Measurements from ENCODE around the gene LITAF. TPM values are rescaled to one million over a fixed set of nuclear protein-coding genes. Genes with fewer than 3 reads are reported as not detected.

The LITAF gene
- total and polyA plus RNA-seq, 4 donors, result 5.2 to 65.2 (median 36.0) TPM

GRCh38 chr16:11530171-11530940 lies 56.4 kb downstream of the LITAF start:
- H3K27ac ChIP-seq (ENCODE audit: low read depth in 1 of 2, low read length in 2 of 2), result no peak overlapping the region
- H3K9me3 ChIP-seq (ENCODE audit: control insufficient read depth in 4 of 4, low read length in 3 of 4), result no peaks in the 10 kb centered on the region
- TF ChIP-seq ZBTB33 (IDR thresholded peaks at IDR 0.05) (no peak), HNF4G (IDR thresholded peaks at IDR 0.05) (no peak), RAD21 (IDR thresholded peaks at IDR 0.05) (no peak), EGR1 (IDR thresholded peaks at IDR 0.05; ENCODE audit: low read depth in 2 of 2) (no peak), ATF3 (IDR thresholded peaks at IDR 0.05) (no peak), JUND (IDR thresholded peaks at IDR 0.05) (no peak), RXRA (IDR thresholded peaks at IDR 0.05) (no peak), GABPA (IDR thresholded peaks at IDR 0.05 in 1 of 2, conservative IDR thresholded peaks at IDR 0.05 in 1 of 2) (no peak), NR2F2 (IDR thresholded peaks at IDR 0.05) (no peak), FOXA2 (IDR thresholded peaks at IDR 0.05) (no peak), FOXA1 (IDR thresholded peaks at IDR 0.05) (no peak), HNF4A (conservative IDR thresholded peaks at IDR 0.05) (no peak), SP1 (IDR thresholded peaks at IDR 0.05) (no peak)
- TF ChIP-seq, protein P1, sequence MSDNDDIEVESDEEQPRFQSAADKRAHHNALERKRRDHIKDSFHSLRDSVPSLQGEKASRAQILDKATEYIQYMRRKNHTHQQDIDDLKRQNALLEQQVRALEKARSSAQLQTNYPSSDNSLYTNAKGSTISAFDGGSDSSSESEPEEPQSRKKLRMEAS (IDR thresholded peaks at IDR 0.05), result no peak
- WGBS, result 88% methylated on average over 8 of the region's 8 CpGs
- H3K27me3 ChIP-seq (ENCODE audit: control insufficient read depth in 4 of 4, insufficient read depth in 4 of 4, low read length in 3 of 4), result no peaks in the 10 kb centered on the region
- DNase-seq (ENCODE audit: low spot score), result no peak
- H3K36me3 ChIP-seq (ENCODE audit: control insufficient read depth in 4 of 4, insufficient read depth in 3 of 4, low read depth in 1 of 4, low read length in 3 of 4), result no peaks in the 10 kb centered on the region
- no peak overlapping the region for H3K4me3 ChIP-seq (ENCODE audit: low read depth in 1 of 3, low read length in 3 of 3)
- peaks cover 3 to 18% (median 16%) of the 10 kb centered on the region in 4 donors for H3K4me1 ChIP-seq (ENCODE audit: control insufficient read depth in 4 of 4, insufficient read depth in 4 of 4, low read length in 3 of 4)
- H3K9ac ChIP-seq (ENCODE audit: low read depth in 1 of 2, low read length in 2 of 2), result no peak overlapping the region

GRCh38 chr16:11529285-11529684 lies 57.4 kb downstream of the LITAF start:
- H3K27me3 ChIP-seq (ENCODE audit: control insufficient read depth in 4 of 4, insufficient read depth in 4 of 4, low read length in 3 of 4), result no peaks in the 10 kb centered on the region
- no peak overlapping the region for H3K9ac ChIP-seq (ENCODE audit: low read depth in 1 of 2, low read length in 2 of 2)
- no peaks in the 10 kb centered on the region for H3K9me3 ChIP-seq (ENCODE audit: control insufficient read depth in 4 of 4, low read length in 3 of 4)
- H3K4me3 ChIP-seq (ENCODE audit: low read depth in 1 of 3, low read length in 3 of 3), result no peak overlapping the region
- no peak overlapping the region for H3K27ac ChIP-seq (ENCODE audit: low read depth in 1 of 2, low read length in 2 of 2)
- no peak for TF ChIP-seq GABPA (IDR thresholded peaks at IDR 0.05 in 1 of 2, conservative IDR thresholded peaks at IDR 0.05 in 1 of 2)
- no peak for TF ChIP-seq YY1 (IDR thresholded peaks at IDR 0.05)
- TF ChIP-seq RXRA (IDR thresholded peaks at IDR 0.05), result no peak
- no peak for TF ChIP-seq ATF3 (IDR thresholded peaks at IDR 0.05)
- no peak for TF ChIP-seq SP1 (IDR thresholded peaks at IDR 0.05)
- TF ChIP-seq, protein P1 (IDR thresholded peaks at IDR 0.05), result no peak
- TF ChIP-seq TAF1 (conservative IDR thresholded peaks at IDR 0.05), result no peak
- no peak for TF ChIP-seq FOXA1 (IDR thresholded peaks at IDR 0.05)
- TF ChIP-seq ZBTB33 (IDR thresholded peaks at IDR 0.05), result no peak
- TF ChIP-seq, protein P2, sequence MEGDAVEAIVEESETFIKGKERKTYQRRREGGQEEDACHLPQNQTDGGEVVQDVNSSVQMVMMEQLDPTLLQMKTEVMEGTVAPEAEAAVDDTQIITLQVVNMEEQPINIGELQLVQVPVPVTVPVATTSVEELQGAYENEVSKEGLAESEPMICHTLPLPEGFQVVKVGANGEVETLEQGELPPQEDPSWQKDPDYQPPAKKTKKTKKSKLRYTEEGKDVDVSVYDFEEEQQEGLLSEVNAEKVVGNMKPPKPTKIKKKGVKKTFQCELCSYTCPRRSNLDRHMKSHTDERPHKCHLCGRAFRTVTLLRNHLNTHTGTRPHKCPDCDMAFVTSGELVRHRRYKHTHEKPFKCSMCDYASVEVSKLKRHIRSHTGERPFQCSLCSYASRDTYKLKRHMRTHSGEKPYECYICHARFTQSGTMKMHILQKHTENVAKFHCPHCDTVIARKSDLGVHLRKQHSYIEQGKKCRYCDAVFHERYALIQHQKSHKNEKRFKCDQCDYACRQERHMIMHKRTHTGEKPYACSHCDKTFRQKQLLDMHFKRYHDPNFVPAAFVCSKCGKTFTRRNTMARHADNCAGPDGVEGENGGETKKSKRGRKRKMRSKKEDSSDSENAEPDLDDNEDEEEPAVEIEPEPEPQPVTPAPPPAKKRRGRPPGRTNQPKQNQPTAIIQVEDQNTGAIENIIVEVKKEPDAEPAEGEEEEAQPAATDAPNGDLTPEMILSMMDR (IDR thresholded peaks at IDR 0.05; ENCODE audit: low read depth, low read length, missing input control), result no peak
- no peak for TF ChIP-seq RAD21 (IDR thresholded peaks at IDR 0.05)
- WGBS, result 87% methylated on average over 4 of the region's 4 CpGs
- H3K36me3 ChIP-seq (ENCODE audit: control insufficient read depth in 4 of 4, insufficient read depth in 3 of 4, low read depth in 1 of 4, low read length in 3 of 4), result no peaks in the 10 kb centered on the region
- H3K4me1 ChIP-seq (ENCODE audit: control insufficient read depth in 4 of 4, insufficient read depth in 4 of 4, low read length in 3 of 4), result peaks cover 0 to 8% (median 6%) of the 10 kb centered on the region in 4 donors
- DNase-seq (ENCODE audit: low spot score), result no peak
